Measurements from ENCODE around the gene PDE6C.

PDE6C gene

DNA sequence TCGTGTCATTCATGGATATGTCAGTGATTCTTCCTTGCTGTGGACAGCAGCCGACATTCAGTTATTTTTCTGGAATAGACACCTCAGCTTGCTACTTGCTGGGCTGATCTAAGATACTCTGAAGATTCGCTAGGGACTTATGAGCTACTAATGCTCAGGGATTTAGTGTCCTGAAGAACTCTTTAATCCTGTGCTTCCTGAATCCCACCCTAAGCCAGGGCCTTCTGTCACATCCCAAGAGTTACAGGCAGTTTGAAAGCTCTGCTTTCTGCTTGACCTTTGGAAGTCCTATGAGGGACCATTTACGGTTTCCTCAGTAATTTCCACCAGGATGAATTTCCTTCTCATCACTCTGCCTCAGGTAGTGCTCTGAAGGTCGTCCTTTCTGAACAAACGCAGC is at the start of gene PDE6C:
PDE6C (plus strand) TSS at position 227 of the 400 bp plus-strand sequence. CDS start 189 bp downstream, outside the sequence.
- TF ChIP-seq, protein P1, sequence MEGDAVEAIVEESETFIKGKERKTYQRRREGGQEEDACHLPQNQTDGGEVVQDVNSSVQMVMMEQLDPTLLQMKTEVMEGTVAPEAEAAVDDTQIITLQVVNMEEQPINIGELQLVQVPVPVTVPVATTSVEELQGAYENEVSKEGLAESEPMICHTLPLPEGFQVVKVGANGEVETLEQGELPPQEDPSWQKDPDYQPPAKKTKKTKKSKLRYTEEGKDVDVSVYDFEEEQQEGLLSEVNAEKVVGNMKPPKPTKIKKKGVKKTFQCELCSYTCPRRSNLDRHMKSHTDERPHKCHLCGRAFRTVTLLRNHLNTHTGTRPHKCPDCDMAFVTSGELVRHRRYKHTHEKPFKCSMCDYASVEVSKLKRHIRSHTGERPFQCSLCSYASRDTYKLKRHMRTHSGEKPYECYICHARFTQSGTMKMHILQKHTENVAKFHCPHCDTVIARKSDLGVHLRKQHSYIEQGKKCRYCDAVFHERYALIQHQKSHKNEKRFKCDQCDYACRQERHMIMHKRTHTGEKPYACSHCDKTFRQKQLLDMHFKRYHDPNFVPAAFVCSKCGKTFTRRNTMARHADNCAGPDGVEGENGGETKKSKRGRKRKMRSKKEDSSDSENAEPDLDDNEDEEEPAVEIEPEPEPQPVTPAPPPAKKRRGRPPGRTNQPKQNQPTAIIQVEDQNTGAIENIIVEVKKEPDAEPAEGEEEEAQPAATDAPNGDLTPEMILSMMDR (conservative IDR thresholded peaks at IDR 0.05) = no peak
- no peak for TF ChIP-seq ZFX (IDR thresholded peaks at IDR 0.05)
- H3K27ac ChIP-seq = no peak within 1 kb of the TSS

DNA sequence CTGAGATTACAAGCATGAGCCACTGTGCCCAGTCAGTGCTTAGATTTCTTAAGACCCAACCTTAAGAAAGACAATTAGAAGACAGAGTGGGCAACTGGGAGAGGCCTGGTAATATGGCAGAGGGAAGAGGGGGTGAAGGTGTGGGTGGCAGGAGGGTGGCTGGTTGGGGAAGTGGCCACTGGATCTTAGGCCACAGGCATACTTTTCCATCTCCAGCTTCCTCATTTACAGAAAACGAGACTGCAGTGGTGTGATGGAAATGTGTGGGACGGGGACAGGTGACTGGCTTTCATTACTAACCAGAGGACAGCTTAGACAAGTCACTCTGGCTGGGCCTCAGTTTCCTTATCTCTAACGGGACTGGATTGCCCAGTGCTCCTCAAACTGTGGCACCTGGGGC is 46.9 kb upstream of the PDE6C start:
- no peak overlapping the region for H3K27ac ChIP-seq
- TF ChIP-seq, protein P1 (conservative IDR thresholded peaks at IDR 0.05) = no peak
- no peak for TF ChIP-seq ZFX (IDR thresholded peaks at IDR 0.05)

DNA sequence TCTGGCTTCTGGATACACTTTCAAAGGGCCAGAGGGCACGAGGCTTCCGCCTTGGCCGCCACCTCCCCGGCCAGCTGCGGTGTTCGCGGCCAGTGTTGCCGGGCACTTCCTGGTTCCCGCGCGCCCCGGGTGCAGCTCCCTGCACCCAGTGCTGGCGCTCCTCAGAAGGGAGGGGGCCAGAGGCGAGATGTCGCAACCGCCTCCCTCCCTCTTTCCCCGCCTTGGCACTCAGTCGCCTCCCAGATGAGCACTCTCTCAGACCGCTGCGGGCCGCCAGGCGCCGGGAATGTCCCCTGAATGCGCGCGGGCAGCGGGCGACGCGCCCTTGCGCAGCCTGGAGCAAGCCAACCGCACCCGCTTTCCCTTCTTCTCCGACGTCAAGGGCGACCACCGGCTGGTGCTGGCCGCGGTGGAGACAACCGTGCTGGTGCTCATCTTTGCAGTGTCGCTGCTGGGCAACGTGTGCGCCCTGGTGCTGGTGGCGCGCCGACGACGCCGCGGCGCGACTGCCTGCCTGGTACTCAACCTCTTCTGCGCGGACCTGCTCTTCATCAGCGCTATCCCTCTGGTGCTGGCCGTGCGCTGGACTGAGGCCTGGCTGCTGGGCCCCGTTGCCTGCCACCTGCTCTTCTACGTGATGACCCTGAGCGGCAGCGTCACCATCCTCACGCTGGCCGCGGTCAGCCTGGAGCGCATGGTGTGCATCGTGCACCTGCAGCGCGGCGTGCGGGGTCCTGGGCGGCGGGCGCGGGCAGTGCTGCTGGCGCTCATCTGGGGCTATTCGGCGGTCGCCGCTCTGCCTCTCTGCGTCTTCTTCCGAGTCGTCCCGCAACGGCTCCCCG is 45.7 kb upstream of the PDE6C start, which contains the start of gene FFAR4:
FFAR4 (plus strand) TSS at position 231 of the 842 bp plus-strand sequence; CDS start at position 287, 56 bp downstream.
- no peak for TF ChIP-seq ZFX (IDR thresholded peaks at IDR 0.05)
- TF ChIP-seq, protein P1 (conservative IDR thresholded peaks at IDR 0.05) = no peak

DNA sequence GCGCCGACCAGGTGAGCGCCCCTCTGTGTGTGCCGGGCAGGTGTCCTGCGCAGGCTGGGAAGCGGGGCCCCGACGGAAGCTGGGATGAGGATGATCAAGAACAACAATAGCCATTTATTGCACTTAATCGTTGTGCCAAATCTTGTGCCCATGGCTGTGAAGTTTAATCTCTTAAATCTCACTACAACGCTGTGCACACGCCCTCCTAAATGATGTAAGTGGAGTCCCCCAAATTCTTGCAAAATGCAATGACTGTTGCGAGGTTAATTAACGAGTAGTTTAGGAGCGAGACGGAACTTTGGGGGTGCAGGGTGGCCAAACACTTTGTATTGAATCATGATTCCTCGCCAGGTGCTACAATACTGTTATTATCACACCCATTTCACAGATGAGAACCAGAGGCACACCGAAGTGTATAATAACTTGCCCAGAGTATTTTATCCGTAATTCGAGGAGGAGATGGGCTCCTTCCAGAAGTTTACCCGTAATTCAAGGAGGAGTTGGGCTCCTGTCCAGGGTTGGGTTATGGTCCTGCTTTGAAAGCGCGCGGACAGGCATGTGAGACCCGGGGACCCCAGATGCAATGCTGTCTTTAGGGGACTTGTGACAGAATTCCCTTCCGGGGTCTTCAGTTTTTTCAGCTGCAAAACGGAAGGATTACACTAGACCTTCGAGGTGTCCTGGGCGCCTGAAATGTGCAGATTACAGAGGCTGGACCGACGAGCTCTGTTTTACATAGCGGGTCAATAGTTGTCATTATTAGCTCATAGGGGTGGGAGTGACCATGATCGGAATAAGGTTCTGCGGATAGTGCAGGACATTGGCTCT is 44.8 kb upstream of the PDE6C start:
- no peak for TF ChIP-seq ZFX (IDR thresholded peaks at IDR 0.05)
- TF ChIP-seq, protein P1 (conservative IDR thresholded peaks at IDR 0.05) = no peak
- H3K27ac ChIP-seq = no peak overlapping the region

More for the DNA sequence above, 45.7 kb upstream of the PDE6C start, which contains the start of gene FFAR4:
- no peak within 1 kb of the TSS for H3K27ac ChIP-seq

DNA sequence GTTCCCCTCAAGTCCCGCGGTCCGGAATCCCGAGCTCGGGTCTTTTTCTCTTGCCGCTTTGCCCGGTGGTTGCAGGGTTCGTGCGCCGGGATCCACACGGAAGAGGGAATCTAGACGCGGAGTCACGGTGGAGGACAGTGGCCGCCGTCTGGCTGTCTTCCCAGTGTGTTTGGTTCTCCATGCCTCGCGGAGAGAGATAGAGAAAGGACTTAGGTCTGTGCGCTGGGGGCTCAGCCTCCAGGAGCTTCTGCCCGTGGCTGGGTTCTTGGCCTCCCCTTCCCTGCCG is 44.3 kb upstream of the PDE6C start:
- H3K27ac ChIP-seq = no peak overlapping the region
- no peak for TF ChIP-seq ZFX (IDR thresholded peaks at IDR 0.05)
- TF ChIP-seq, protein P1 (conservative IDR thresholded peaks at IDR 0.05) = no peak

DNA sequence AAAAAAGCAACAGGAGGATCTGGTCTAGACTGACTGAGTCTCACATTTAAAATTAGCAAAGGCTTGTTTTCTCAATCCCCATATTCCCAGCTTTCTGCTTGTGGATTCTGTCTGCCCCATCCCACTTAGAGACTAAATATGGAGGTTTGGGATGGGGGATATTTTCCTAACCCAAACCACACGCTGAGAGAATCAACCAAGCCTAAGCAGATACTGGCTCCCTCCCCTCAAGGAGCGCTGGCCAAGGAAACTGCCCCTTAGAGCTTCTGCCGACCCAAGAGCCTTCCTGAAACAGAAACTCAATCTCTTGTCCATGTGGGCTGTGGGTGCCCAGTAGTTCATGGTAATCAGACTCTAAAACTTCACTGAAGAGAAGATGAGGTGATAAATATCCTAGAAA is 42.0 kb upstream of the PDE6C start:
- TF ChIP-seq ZFX (IDR thresholded peaks at IDR 0.05) = no peak
- TF ChIP-seq, protein P1 (conservative IDR thresholded peaks at IDR 0.05) = no peak
- no peak overlapping the region for H3K27ac ChIP-seq

DNA sequence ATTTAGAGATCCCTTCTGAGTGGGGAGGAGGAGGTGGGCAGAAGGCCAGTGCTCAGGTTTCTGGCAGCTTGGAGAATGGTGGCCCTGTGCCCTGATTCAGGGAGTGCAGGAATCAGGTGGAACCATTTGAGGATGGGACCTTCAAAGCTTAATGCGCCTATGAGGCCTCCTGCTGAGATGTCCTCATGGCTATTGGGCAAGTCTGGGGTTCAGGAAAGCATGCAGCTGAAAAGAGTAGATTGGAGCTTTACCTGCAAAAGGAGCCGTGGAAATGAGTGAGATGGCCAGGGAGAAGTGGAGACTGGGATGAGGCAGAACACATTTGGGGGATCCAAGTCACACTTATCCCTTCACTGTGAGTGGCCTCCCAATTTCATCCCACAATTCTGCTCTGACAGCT is 39.7 kb upstream of the PDE6C start:
- no peak overlapping the region for H3K27ac ChIP-seq
- TF ChIP-seq ZFX (IDR thresholded peaks at IDR 0.05) = no peak
- TF ChIP-seq, protein P1 (conservative IDR thresholded peaks at IDR 0.05) = no peak

All from C4-2B (cell line).